ENCODE data around the gene GOSR1.
"Not testable (repeated sequence)": the region's sequence is repeated elsewhere in the genome, so short reads cannot be mapped to it uniquely, and the experiment has no call there.

GOSR1 gene

DNA sequence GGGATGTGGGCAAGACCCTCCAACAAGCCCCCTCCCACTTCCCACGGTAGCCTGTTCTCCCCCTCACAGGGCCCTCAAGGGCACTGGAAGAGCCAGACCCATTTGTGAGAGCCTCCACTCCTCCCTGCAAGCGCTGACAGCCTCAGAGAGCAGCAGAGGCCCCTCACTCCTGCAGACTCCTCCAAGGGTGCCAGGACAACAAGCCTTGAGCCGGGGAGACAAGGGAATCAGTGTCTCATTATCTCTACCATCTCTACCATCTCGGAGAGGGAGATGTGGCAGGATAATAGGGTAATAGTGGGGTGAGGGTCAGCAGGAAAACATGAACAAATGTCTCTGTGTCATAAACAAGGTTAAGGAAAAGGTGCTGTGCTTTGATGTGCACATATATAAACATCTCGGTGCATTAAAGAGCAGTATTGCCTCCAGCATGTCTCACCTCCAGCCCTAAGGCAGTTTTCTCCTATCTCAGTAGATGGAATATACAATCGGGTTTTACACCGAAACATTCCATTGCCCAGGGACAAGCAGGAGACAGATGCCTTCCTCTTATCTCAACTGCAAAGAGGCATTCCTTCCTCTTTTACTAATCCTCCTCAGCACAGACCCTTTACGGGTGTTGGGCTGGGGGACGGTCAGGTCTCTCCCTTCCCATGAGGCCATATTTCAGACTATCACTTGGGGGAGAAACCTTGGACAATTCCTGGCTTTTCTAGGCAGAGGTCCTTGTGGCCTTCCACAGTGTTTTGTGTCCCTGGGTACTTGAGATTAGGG lies 86.1 kb downstream of the GOSR1 start:
- ATAC-seq, DNase-seq: not testable (repeated sequence)

DNA sequence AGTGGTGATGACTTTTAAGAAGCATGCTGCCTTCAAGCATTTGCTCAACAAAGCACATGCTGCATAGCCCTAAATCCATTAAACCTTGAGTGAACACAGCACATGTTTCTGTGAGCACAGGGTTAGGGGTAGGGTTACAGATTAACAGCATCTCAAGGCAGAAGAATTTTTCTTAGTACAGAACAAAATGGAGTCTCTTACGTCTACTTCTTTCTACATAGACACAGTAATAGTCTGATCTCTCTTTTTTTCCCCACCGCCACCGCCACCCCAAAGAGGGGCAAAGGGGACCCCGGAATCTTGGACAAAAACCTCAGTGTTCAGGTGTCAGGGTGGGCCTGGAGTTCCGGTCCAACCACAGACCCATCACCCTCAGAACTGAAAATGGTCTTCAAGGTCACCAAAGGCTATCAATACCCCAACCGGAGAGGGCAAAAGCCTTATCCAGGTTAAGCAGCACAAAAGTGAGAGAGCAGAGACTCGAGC lies 86.7 kb downstream of the GOSR1 start:
- ATAC-seq, DNase-seq: not testable (repeated sequence)

DNA sequence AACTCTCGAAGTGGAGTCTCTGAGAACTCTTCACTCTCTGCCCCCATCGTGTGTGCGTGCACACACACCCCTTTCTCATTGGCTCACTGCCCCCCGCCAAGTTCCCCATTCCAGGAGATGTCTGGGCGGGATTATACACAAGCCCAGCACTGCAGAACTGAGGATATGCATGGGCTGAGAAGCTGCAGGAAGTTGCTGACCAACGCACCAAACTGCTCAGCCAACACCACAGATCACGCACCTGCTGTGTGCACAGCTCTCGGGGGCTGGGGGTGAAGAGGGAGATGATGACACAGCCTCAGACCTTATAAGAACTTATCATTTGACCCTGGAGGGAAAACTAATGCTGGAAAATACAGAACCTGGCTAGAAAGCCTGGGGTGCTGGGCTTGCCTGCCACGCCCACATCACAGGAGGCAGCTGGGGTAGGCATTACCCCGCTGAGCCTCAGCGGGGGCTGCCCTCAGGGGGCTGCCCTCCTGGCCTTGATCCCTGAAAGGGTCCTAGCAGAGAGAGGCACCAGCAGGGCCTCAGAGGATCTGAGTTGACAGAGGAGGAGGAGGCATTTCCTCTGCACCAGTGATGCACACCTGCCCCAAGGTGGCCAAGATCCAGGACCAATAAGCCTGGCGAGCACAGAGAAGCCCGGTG lies 87.3 kb downstream of the GOSR1 start:
- not testable (repeated sequence) for DNase-seq, ATAC-seq

DNA sequence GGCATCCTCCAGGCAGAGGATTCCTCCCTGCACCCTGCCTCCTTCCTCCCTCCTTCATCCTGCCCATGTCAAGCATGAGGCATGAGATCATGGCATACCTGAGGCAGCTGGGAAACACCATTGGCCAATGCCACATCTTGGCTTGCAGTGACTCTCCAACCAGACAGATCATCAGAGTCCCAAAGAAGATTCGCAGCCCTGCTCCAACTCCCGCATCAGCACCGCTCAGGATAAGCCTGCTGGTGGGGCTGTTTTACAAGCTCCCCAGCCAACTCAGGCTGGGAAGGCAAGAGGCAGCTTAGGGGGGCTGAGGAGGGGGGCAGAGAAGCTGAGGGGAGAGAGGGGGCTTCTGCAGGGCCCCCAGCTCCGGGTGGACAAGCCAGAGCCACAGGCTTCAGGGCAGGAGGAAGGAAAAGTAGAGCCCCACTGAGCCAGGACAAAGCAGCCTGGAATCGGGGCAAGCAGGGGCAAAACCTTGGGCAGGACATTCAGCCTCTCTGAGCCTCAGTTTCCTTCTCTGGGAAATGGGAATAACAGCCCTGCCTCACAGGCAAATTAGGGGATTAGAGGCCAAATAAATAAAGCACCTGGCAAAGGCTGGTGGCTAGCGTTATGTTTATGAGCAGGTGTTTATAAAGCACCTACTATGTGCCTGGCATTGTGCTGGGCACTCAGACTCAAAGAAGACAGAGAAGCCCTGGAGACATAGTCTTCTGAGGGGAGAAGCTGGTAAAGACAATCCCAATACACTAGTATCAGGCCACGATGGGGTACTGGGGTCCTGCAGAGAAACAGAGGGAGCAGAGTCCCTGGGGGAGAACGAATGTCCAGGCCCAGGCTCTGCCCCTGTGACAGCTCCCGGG lies 88.1 kb downstream of the GOSR1 start:
- ATAC-seq (no peak), DNase-seq (no peak)

DNA sequence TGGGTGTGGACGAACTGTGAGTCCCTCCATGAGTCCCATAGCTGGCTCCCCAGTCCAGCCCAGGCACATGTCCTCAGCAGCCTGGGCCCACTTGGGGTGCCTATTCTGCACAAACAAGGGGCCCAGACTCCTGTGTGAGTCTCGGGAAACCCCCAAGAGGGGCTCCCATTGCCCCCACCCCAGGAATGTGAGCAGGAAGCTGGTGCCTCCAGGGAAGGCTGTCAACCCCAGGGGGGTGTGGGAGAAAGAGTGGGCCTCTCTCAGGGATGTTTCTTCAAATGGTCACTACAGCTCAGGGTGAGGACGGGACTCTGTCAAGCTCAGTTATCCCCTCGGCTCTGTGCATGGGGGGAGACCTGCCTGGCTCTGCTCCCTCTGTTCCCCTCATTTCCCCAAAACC lies 88.9 kb downstream of the GOSR1 start:
- ATAC-seq, DNase-seq: not testable (repeated sequence)

DNA sequence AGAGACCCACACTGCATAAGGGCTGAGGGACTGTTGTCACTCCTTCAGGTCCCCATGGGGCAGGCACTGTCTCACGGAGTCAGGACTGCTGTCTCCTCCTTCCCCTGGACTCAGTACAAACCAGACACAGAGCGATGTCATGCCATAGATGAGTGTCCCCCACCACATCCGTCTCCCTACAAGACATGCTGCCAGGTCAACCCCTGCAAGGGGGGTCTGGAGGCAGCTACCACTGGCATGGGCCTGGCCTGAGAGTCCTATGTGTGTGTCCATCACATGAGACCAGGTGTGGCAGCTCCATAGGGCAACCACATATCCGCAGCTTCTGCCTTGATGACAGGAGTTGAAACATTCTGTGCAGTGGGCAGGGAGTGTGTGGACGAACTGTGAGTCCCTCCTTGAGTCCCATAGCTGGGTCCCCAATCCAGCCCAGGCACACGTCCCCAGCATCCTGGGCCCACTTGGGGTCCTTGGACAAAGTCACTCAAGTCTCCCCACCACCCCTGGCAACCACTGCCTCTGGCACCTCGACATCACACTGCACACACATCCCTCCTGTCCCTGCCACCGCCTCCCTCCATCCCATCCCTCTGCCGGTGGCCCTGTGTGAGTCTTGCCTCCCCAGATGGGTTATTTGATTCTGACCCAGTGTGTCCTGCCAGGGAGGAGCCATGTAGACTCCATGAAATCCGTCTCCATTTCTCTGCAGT lies 89.5 kb downstream of the GOSR1 start:
- not testable (repeated sequence) for ATAC-seq, DNase-seq

DNA sequence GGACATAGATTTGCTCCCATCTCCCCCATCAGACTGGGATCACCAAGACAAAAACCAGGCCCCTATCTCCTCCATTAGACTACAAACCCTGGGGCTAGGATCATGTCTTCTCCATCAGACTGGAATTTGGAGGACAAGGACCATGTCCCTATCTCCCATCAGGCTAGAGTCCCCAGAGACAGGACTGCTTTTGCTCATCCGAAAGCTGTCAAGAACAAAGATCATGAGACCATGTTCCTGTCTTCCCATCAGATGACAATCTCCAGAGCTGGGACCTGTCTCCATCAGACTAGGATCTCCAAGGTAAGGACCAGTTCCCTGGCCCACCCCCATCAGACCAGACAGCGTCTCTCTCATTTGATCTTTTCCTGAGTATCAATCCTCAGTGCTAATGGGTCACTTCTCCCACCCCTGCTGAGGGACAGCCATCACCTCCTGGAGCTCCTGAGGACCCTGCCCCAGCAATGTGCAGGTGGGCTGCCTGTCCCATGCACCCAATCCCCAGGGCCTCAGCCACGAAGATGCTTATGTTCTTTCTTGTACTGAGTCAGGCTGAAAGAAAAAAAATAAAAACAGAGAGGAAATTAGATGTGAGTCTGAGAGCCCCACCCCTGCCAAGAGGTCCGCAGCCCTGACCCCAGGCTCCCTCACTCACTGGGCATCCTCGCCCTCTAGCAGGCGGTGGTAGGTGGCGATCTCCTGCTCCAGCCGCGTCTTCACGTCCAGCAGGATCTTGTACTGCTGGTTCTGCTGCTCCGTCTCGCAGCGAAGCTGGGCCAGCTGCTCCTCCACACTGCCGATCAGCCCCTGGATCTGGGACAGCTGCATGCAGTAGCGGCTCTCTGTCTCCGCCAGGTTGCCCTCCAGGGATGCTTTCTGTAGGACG lies 90.3 kb downstream of the GOSR1 start:
- ATAC-seq, result no peak
- DNase-seq, result no peak

DNA sequence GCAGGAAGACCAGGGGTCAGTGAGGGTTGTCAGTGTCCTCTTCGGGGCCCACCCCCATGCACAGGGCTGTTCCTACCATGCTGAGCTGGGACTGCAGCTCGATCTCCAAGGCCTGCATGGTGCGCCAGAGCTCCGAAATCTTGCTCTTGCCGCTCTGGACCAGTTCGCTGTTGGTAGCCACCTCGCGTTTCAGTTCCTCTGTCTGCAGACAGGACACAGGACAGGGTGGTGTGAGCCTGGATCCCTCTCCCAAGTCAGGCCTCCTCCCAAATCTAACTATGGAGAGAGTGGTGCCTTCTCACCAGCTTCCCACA lies 90.9 kb downstream of the GOSR1 start:
- no peak for ATAC-seq

GRCh38 chr17:30569531-30570175 lies 92.4 kb downstream of the GOSR1 start:
- ATAC-seq, DNase-seq: not testable (repeated sequence)

More for the DNA sequence above, 90.9 kb downstream of the GOSR1 start:
- DNase-seq, result no peak

- no peak for DNase-seq
- ATAC-seq, result no peak
These were observed 93.0 kb downstream of the GOSR1 start for GRCh38 chr17:30570191-30570590.

- ATAC-seq, result no peak
- DNase-seq, result no peak
These were observed 93.5 kb downstream of the GOSR1 start for GRCh38 chr17:30570596-30571265.

DNA sequence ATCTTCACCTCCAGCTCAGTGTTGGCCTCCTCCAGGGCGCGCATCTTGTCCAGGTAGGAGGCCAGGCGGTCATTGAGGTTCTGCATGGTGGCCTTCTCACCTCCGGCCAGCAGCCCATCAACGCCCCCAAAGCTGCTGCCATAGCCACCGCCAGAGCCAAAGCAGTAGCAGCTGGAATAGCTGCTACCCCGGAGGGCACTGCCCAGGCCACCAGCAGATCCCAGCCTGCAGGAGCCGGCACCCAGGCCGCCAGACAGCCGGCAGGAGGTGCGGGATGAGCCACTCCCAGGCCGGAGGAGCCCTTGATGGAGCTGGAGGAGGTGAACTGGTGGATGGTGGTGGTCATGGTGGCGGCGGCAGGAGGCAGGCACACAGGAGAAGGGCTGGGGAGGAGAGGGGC lies 94.2 kb downstream of the GOSR1 start:
- not testable (repeated sequence) for DNase-seq, ATAC-seq

DNA sequence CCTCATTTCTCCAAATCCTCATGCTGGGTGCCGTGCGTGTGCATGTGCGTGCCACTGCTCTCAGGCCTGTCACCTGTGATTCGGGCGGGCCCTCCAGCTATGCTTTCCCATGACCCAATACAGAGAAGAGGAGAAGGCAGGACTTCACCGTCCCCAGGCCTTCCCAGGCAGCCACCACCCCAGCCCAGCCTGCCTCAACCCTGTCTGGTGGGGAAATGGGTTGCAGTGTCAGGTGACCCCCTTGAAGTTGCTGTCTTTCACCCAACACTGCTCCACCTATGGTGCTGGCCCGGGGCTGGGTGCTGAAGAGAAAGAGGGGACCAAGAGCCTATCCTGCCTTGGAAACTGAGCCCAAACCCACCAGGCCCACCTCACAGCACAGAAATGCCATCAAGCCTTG lies 94.7 kb downstream of the GOSR1 start:
- no peak for ATAC-seq
- DNase-seq, result no peak

- DNase-seq, ATAC-seq: not testable (repeated sequence)
These were observed 95.7 kb downstream of the GOSR1 start for GRCh38 chr17:30572651-30573554.

DNA sequence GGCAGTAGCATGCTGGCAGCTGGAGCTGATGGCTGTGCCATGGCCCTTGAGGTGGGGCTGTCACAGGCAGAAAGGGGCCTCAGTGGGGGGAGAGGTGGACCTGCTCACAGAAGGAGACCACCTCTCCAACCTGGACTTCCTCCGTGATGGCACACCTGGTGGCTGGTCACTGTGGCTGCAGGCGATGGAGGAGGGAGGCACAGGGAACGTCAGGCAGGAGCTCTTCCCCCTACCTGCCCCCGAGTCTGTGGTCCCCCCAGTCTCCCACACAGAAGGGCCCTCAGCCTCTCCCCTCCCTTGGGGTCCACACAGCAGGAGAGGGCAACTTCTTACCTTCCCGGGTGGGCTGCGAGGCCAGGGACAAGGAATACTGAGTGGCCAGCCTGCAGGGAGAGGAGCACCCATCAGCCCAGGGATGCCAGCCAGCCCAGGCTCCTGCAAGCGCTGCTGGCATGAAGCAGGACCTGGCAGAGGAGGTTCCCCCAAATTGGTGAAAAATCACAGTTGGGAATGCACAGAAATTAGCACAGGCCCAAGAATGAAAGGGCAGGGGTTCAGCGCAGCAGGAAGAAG lies 96.5 kb downstream of the GOSR1 start:
- DNase-seq (no peak), ATAC-seq (no peak)

GRCh38 chr17:30574309-30574708 lies 97.1 kb downstream of the GOSR1 start:
- not testable (repeated sequence) for DNase-seq

GRCh38 chr17:30574806-30575205 lies 97.6 kb downstream of the GOSR1 start:
- not testable (repeated sequence) for ATAC-seq, DNase-seq

More at GRCh38 chr17:30574309-30574708, 97.1 kb downstream of the GOSR1 start:
- ATAC-seq, result not testable (repeated sequence)
